NCI-H226 (cell line): ENCODE results near the gene NACC2.
"Not testable (repeated sequence)": the region's sequence is repeated elsewhere in the genome, so short reads cannot be mapped to it uniquely, and the experiment has no call there.

Source experiments
- DNase-seq: peaks from one replicate; pipeline ENCODE4 v3.0.0-alpha.2; 2015

The NACC2 gene

DNA sequence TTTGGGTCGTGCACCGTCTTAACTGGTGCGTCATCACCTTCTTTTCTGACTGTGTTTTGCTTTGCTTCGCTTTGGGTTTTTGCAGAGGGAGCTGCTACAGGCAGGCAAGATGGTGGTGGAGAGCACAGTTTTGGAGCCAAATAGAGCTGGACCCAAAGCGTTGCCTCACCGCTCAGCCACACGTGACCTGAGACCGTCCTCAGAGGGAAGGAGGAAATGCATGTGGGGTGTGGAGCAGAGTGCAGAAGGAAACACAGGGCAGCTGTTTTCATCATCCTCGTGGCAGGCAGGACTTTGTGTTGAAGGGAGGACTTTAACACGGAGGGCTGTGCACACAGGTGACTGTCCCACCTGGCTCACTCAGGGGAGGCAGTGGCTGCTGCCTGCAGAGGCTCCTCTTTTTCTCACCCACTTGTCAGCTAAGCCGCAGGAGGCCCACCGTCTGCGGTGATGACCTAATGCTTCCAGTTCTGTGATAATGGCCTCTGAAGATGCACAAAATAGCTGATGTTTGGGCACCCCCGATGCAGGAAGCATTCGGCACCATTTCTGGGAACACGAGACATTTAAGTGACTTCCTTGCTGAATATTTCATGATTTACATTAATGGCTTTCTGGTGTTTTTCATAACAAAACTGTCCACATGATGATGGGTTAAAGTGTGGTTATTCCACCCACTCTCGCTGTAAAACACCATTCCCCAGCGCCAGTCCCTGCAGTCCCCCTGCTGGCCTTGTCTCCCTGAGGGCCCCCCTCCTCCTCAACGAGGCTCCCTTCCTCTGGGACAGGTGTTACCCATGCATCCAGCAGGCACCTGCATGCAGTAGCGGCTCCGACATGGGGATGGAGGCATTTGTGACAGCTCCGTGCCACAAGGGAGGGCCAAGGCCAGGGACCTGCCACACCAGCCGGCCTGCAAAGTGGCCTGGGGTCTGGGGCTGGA is 121.5 kb downstream of the NACC2 start:
- no peak for DNase-seq

DNA sequence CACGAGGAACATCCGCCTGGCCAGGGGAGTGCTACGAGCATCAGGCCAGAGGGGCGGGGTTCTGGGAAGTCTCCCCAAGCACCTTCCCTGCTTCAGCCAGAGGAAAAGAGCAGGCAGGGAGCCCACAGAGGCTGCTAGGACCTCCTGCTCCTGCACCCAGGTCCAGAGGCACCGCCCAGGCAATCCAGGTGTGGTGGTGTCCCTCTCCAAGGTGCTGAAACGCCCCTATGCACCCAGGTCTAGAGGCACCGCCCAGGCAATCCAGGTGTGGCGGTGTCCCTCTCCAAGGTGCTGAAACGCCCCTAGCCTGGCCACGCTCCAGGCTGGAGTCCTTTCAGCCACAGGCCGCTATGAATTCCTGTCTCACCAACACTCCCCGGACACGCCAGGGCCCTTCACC is 123.2 kb downstream of the NACC2 start:
- peak; percentile 33 for DNase-seq

DNA sequence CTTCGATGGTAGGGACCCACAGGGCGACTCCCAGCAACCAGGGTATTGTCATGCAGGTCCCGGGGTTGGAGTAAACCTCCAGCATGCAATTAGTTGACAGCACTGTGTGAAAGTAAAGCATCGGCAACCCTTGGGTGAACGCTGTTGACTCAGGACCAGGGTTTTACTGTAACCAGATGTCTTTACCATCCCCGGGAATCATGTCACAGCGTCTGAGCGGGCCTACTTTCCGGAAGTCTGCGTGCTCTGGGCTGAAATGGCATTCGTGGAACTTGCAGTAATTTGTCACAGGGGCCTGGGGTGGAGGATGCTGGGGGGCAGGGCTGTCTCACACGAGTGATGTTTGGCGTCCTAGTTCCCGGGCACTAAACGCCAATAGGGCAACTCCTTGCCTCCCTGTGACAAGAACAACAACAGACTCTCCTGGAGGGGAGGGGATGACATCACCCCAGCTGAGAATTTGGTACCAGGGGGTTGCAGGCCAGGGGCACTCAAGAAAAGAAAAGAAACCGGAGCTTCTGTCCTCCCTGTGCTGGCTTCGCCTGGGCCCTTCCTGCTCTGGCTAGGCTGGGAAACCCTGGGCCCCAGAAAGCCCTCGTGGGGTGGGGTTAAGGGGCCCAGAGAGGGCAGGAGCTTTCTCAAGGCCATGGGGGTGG is 123.8 kb downstream of the NACC2 start:
- DNase-seq = no peak

GRCh38 chr9:135970128-135970815 is 124.8 kb downstream of the NACC2 start:
- no peak for DNase-seq

- DNase-seq = no peak
These were observed 125.9 kb downstream of the NACC2 start for GRCh38 chr9:135969064-135969683.

DNA sequence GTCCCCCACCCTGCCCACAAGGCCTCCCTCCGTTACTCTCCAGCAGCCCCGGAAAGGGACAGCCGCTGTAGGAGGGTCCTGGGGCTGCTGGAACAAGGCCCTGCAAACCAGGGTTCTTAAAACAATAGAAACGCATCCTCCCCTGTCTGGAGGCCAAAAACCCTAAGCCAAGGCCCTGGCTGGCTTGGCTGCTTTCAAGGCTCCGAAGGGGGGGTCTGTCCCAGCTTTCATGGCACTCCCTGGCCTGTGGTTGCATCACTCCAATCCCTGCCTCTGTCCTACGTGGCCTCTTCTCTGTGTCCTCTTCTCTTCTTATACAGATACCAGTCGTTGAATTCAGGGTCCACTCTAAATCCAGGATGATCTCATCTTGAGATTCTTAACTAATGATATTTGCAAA is 126.5 kb downstream of the NACC2 start:
- no peak for DNase-seq

DNA sequence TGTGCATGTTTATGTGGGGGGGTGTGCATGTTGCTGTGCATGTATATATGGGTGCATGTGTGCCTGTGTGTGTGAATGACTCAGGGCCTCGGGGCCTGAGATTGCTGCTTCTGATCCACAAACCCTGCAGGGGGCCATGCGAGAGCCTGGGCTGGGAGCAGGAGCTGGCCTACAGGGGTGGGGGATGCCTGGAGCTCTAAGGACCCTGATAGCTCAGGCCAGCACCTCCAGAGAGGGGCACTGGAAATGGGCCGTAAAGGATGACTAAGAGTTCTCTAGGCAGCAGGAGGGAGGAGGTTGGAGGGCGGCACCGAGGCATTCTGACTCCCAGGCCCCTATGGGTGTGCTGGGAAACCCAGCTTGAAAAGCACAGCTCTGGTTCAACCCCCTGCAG is 127.0 kb downstream of the NACC2 start:
- DNase-seq = no peak

GRCh38 chr9:135966916-135967260 is 128.2 kb downstream of the NACC2 start:
- DNase-seq = not testable (repeated sequence)

DNA sequence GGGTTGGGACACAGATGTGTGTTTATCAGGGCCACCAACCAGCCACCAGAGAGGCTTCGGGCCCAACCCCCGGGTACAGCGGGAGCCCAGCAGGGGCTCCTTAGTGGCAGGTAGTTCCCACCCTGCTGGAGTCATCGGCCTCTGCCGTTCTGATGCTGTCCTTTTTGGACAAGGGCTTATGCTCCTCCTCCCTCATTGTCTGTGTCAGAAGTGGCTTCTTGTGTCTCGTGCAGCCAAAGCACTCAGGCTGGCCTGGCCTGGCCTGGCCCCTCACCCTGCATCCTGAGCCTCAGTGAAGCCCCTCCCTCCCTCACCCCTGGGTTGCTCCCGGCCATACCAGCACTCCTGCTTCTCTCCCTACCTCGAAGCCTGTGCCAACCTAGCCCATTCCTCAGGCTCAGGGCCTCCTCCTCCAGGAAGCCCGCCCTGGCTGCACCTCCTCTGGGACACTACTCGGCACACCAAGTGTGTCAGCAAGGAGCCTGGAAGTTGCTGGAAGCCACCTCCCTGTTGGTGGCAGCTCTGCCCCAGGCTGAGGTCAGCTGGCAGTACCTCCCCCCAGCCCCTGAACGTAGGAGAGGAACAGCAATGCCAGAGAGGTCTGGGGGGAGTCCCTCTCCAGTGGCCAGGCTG is 129.8 kb downstream of the NACC2 start:
- DNase-seq = no peak

GRCh38 chr9:135963938-135964337 is 131.2 kb downstream of the NACC2 start:
- no peak for DNase-seq

DNA sequence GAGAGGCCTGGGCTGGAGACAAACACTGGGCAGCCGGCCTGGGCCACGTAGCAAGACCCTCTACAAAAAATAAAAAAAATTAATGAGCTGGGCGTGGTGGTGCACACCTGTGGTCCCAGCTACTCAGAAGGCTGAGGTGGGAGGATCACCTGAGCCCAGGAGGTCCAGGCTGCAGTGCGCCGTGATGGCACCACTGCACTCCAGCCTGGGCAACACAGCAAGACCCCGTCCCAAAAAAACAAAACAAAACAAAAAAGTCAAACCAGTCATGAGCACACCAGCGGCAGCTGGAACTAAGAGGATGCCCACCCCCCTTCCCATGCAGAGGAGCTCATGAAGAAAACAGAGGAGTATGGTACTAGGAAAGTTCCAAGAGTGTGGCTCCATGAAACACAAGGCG is 131.8 kb downstream of the NACC2 start:
- no peak for DNase-seq

DNA sequence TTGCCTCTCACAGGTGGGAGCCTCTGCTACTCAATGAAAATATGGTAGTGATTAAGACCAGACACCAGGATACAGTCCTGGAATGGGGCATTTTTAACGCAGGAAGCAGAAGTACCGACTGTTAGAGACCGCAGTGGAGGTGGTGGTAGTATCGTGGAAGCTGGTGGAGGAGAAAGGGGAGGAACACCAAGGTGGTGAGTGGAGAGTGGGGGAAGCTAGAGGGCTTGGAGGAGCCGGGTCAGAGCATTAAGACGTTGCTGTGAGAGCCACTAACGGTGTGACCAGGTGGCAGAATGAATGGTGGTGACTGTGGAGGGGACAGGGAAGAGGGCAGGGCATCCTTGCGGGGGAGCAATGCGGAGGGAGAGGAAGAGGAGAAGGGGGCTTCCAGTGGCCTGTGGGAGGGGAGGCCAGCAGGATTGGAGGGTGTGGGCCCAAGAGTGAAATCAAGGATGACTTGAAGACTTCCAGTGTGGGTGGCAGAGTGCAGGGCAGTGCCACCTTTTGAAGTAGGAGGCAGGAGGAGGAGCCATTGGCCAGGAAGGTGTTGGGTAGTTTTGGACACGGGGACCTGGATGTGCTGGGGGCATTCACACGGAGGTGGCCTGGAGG is 132.3 kb downstream of the NACC2 start:
- no peak for DNase-seq

GRCh38 chr9:135961811-135962695 is 133.0 kb downstream of the NACC2 start:
- no peak for DNase-seq

DNA sequence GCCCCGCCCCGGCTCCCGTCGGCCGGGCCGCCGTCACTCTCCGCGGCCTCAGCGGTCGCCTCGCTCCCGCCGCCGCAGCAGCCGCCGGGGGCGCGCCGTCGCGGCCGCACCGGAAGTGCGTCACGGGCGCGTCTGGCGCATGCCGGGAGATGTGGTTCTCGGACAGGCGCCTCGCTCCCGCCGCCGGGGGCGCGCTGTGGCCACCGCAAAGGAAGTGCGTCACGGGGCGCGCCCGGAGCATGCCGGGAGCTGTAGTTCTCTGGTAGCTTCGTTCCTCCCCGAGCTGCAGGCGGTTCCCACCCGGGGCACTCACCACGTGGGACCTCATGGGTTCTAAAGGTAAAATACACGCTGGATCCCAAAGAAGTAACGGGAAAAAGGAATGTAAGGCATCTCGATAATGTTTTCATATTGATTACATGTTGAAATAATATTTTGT is 133.8 kb downstream of the NACC2 start, which contains the start of gene UBAC1:
TSS of gene UBAC1 (minus strand) at position 97 of the 439 bp plus-strand sequence. CDS start 211 bp downstream, outside the sequence.
- peak; percentile 93 for DNase-seq

GRCh38 chr9:135960411-135961276 is 134.4 kb downstream of the NACC2 start:
- no peak for DNase-seq

- no peak for DNase-seq
These were observed 135.3 kb downstream of the NACC2 start for GRCh38 chr9:135959814-135960213.

DNA sequence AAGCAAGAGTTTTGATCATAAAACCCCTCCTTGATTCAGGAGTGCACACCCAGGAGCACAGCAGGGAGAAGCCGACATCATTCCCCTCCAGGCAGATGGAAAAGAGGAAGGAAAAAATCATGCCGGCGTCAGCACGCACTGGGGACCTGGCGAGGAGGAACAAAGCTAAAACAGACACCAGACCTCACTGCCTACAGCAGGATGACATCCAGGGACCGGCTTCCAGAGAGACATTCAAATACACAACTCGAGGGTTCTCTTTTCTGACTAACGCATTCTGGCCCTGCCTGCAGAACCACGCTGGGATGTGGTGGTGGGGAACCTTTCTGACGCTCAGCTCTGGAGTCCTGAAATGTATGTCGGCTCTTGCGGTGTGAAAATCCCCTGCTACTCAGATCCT is 136.6 kb downstream of the NACC2 start:
- no peak for DNase-seq

DNA sequence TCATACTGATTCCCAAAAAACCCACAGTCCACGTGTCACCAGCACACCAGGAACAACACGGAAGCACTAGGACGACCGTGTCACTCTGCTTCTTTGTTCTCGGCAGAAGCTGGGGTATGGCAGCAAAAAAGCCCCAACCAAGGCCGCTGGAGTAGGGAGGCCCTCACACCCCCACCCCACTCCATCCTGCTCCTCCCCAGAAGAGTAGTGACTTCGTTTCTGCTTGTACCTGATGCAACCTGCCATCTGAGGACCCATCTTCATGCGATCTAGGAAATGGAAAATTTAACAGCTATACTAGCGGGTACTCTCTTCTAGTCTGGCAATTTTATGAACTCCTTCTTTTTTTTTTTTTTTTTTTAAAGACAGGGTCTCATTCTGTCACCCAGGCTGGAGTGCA is 137.7 kb downstream of the NACC2 start:
- no peak for DNase-seq

- no peak for DNase-seq
These were observed 138.3 kb downstream of the NACC2 start for GRCh38 chr9:135956802-135957174.
